Measurements from ENCODE around the gene AHDC1. TPM values are rescaled to one million over a fixed set of nuclear protein-coding genes. Genes with fewer than 3 reads are reported as not detected.
A peak's percentile ranks its signal among the peaks of the same experiment; 100 is the strongest.

AHDC1 gene
- total and polyA plus RNA-seq, 9 of the 15 experiments (the other 6 are each of a cell fraction or from before 2014, with no cell fraction given): 0.21 to 36.4 (median 4.7) TPM

DNA sequence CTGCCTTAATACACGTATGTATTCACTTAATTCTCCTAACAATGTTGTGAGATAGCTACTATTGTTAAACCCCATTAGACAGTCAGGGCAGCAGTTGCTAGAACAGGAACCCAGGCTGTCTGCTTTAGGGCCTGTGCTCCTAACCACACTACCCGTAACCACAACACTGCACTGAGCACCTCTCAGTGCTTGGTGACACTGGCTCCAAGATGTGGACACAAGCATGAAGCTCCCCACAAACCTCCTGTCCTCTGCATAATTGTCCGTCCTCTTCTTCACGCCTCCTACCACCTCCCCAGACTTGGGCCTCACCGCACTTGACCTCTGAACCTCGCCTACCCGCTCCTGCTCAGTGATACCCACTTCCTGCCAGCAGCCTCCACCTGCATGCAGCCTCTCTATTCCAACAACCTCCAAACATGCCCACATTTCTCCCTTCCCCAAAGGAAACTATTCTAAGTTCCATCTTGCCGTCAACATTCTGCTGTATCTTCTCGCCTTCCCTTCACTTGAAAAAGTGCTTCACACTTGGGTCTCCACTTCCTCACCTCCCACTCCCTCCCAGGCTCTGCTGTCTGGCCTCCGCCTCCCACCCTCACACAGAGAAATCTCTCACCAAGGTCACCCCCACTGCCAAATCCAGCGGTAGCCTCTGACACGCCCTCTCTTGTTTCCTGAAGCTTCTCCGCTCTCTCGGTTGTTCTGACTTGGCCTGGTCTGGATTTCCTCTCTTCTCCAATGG, 14.6 kb upstream of the AHDC1 start:
- DNase-seq (ENCODE audit: extremely low read depth in 1 of 4, low spot score in 3 of 4) (no peak), FAIRE-seq (no peak), ATAC-seq (no peak)
- Histone ChIP-seq H3K9me3 (replicated peaks; ENCODE audit: control insufficient read depth, insufficient read depth, low read depth, low read length) (no peaks in the 10 kb centered on the region), H3K9me1 (ENCODE audit: control insufficient read depth, insufficient read depth, low read length) (no peaks in the 10 kb centered on the region), H3K4me3 (no peak overlapping the region), H3K27me3 (ENCODE audit: control insufficient read depth in 2 of 2, insufficient read depth in 2 of 2, low read length in 2 of 2) (peaks cover 0 to 1% of the 10 kb centered on the region in 2 experiments; a peak in 1 of 5 replicates), H3K9ac (ENCODE audit: insufficient read depth in 1 of 2, low read depth in 2 of 2, low read length in 2 of 2) (peak overlapping the region in 1 of 2 experiments; percentile 47; a peak in 1 of 4 replicates), H3K4me1 (replicated peaks in 1 of 2; ENCODE audit: control insufficient read depth in 2 of 2, insufficient read depth in 2 of 2, low read length in 2 of 2) (peaks cover 20 to 29% of the 10 kb centered on the region in 2 experiments), H3K27ac (ENCODE audit: extremely low read depth, low read depth, low read length) (no peak overlapping the region), H3K36me3 (ENCODE audit: control insufficient read depth, insufficient read depth, low read length) (no peaks in the 10 kb centered on the region), H3K79me2 (ENCODE audit: control insufficient read depth, insufficient read depth, low read length) (no peaks in the 10 kb centered on the region), H4K20me1 (replicated peaks; ENCODE audit: control insufficient read depth, insufficient read depth, low read length) (0 out of 2 replicates have a peak, but pooled peaks cover 6% of the 10 kb centered on the region), H2AFZ (ENCODE audit: low read depth, low read length) (peak overlapping the region; percentile 54), H3K4me2 (ENCODE audit: insufficient read depth, low read length) (no peak overlapping the region)
- ChIA-PET CTCF (ENCODE audit: low intra/inter-chr PET ratio) (no interaction called here), POLR2A (interaction anchor here (1.1 to 2.5 kb wide), 3 partner anchors 8 to 62 kb away, joined by 3 to 6 read pairs (median 4); no protein-coding TSS in a partner anchor)
- TF ChIP-seq HNRNPH1 (optimal IDR thresholded peaks at IDR 0.05; ENCODE audit: low read depth, low read length) (no peak), NR2C1 (IDR thresholded peaks at IDR 0.05) (no peak; the same call in 1 of the 2 replicates), NR2C1 (tag; IDR thresholded peaks at IDR 0.05) (peak; percentile 22; the same call in 1 of the 2 replicates)
- intact Hi-C loops (cut with micrococcal nuclease): no loop called here
- BruUV-seq (replicated peaks): no TSS peak
- WGBS (ENCODE audit: insufficient coverage, low coverage, missing lambda C conversion rate): 51% methylated on average over 14 of the region's 14 CpGs
- in situ Hi-C loops (cut with MboI): loop anchor here (25.0 kb wide), 1 partner anchor 506 kb away; no protein-coding TSS in a partner anchor

DNA sequence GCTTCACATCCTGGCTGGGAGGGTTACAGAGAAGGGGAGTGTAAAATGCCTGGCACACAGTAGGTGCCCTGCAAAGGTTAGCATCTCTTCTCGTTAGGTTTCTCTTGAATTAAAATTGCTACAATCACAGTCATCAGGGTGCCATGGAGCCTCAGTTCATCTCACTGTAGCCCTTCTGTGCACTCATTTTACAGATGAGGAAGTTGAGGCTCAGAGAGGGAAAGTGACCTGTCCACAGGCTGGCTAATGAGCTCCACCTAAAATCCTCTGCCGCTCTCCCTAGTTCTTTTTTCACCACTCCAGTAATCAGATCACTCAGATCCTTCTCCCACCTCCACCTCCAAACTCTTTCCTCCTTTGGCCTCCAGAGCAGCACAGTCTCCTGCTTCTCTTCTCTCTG, 13.5 kb upstream of the AHDC1 start:
- WGBS (ENCODE audit: insufficient coverage, low coverage, missing lambda C conversion rate): 30% methylated on average over 2 of the region's 2 CpGs
- Histone ChIP-seq H2AFZ (ENCODE audit: low read depth, low read length) (no peak overlapping the region), H4K20me1 (replicated peaks; ENCODE audit: control insufficient read depth, insufficient read depth, low read length) (0 out of 2 replicates have a peak, but pooled peaks cover 6% of the 10 kb centered on the region), H3K9ac (ENCODE audit: insufficient read depth in 1 of 2, low read depth in 2 of 2, low read length in 2 of 2) (no peak overlapping the region), H3K27ac (ENCODE audit: extremely low read depth, low read depth, low read length) (no peak overlapping the region), H3K9me3 (replicated peaks; ENCODE audit: control insufficient read depth, insufficient read depth, low read depth, low read length) (no peaks in the 10 kb centered on the region), H3K79me2 (ENCODE audit: control insufficient read depth, insufficient read depth, low read length) (no peaks in the 10 kb centered on the region), H3K36me3 (ENCODE audit: control insufficient read depth, insufficient read depth, low read length) (no peaks in the 10 kb centered on the region), H3K9me1 (ENCODE audit: control insufficient read depth, insufficient read depth, low read length) (no peaks in the 10 kb centered on the region), H3K4me2 (ENCODE audit: insufficient read depth, low read length) (no peak overlapping the region), H3K4me3 (no peak overlapping the region), H3K27me3 (ENCODE audit: control insufficient read depth in 2 of 2, insufficient read depth in 2 of 2, low read length in 2 of 2) (peaks cover 0 to 8% of the 10 kb centered on the region in 2 experiments; a peak in 3 of 5 replicates), H3K4me1 (replicated peaks in 1 of 2; ENCODE audit: control insufficient read depth in 2 of 2, insufficient read depth in 2 of 2, low read length in 2 of 2) (peaks cover 20 to 29% of the 10 kb centered on the region in 2 experiments)
- intact Hi-C loops (cut with micrococcal nuclease): no loop called here
- TF ChIP-seq BCOR (IDR thresholded peaks at IDR 0.05) (peak; percentile 59; the same call in 1 of the 2 replicates), ZNF583 (CRISPR knock-in tag; IDR thresholded peaks at IDR 0.05) (no peak), RBM25 (IDR thresholded peaks at IDR 0.05; ENCODE audit: low read depth, low read length, severe bottlenecking) (peak; percentile 58)
- POLR2A ChIA-PET: interaction anchor here (0.5 to 2.5 kb wide), 5 partner anchors 10 to 123 kb away, joined by 3 to 6 read pairs (median 3); no protein-coding TSS in a partner anchor
- DNase-seq (ENCODE audit: extremely low read depth in 1 of 4, low spot score in 3 of 4): no peak
- BruUV-seq (replicated peaks): no TSS peak
- no peak for ATAC-seq
- in situ Hi-C loops (cut with MboI): loop anchor here (25.0 kb wide), 1 partner anchor 505 kb away; no protein-coding TSS in a partner anchor
- no peak for FAIRE-seq
- CTCF ChIA-PET (ENCODE audit: low intra/inter-chr PET ratio): interaction anchor here (1.6 kb wide), 1 partner anchor 45 kb away, joined by 11 read pairs; no protein-coding TSS in a partner anchor

All from K562 (cell line).